ENCODE data around the gene HELZ. TPM values are rescaled to one million over a fixed set of nuclear protein-coding genes. Genes with fewer than 3 reads are reported as not detected.
"Not testable (repeated sequence)": the region's sequence is repeated elsewhere in the genome, so short reads cannot be mapped to it uniquely, and the experiment has no call there.

HELZ gene
- polyA plus RNA-seq, 2 of the 4 experiments (the other 2 are of a cell fraction), result 5.6 to 18.3 TPM

DNA sequence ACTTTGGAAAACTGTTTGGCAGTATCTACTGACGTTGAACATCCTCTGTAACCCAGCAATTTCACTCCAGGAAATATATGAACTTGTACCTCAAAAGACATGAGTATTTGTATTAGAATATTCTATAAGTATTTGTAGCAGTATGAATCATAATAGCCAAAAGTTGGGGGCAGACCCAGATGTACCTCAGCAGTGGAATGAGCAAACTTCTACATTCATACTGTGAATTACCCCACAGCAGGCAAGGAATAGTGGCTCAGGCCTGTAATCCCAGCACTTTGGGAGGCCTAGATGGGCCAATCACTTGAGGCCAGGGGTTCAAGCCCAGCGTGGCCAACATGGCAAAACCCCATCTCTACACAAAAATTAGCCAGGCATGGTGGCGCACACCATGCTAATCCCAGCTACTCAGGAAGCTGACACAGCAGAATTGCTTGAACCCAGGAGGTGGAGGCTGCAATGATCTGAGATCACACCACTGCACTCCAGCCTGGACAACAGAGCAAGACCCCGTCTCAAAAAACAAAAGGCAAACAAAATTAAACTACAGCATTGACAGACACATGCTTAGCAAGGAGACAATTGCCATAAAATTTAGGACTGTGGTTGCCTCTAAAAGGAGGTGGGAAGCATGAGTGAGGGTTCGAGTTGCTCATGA is 11.2 kb upstream of the HELZ start:
- no peak for TF ChIP-seq CBX8 (IDR thresholded peaks at IDR 0.05)
- TF ChIP-seq HOXB5 (CRISPR knock-in tag; IDR thresholded peaks at IDR 0.05), result no peak
- no peak for TF ChIP-seq HDAC2 (IDR thresholded peaks at IDR 0.05)
- TF ChIP-seq MAFK (IDR thresholded peaks at IDR 0.05; ENCODE audit: partially characterized antibody), result peak; percentile 79
- TF ChIP-seq RCOR1 (IDR thresholded peaks at IDR 0.05; ENCODE audit: low read depth, low read length), result no peak
- TF ChIP-seq, protein P1, sequence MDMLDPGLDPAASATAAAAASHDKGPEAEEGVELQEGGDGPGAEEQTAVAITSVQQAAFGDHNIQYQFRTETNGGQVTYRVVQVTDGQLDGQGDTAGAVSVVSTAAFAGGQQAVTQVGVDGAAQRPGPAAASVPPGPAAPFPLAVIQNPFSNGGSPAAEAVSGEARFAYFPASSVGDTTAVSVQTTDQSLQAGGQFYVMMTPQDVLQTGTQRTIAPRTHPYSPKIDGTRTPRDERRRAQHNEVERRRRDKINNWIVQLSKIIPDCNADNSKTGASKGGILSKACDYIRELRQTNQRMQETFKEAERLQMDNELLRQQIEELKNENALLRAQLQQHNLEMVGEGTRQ (IDR thresholded peaks at IDR 0.05), result no peak
- no peak for TF ChIP-seq ZC3H11A (IDR thresholded peaks at IDR 0.05)
- WGBS (ENCODE audit: missing lambda C conversion rate), result 71% methylated on average over 5 of the region's 5 CpGs
- CTCF ChIA-PET, result interaction anchor here (1.5 kb wide), 1 partner anchor 35 kb away, joined by 7 read pairs; no protein-coding TSS in a partner anchor

DNA sequence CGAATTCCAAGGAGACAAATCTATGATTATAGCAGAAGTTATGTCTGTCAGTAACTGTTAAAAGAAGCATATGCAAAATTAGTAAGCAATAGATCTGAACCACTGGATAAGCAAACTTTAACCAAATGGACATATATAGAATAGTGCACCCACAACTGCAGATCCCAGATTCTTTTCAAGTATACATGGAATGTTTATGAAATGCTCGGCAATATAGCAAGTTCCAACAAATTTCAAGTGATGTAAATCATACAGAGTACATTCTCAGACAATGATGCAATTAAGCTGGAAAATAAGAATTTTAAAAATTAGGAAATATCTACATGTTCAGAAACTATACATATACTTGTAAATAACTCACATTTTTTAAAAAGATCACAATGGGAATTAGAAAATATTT is 8.4 kb upstream of the HELZ start:
- no peak for TF ChIP-seq HOXA7 (CRISPR knock-in tag; IDR thresholded peaks at IDR 0.05)
- no peak for TF ChIP-seq HEYL (CRISPR knock-in tag; IDR thresholded peaks at IDR 0.05)
- TF ChIP-seq RCOR1 (IDR thresholded peaks at IDR 0.05; ENCODE audit: low read depth, low read length), result no peak
- no peak for TF ChIP-seq SREBF2 (IDR thresholded peaks at IDR 0.05)
- TF ChIP-seq CHD2 (IDR thresholded peaks at IDR 0.05; ENCODE audit: low read length, partially characterized antibody), result no peak
- no peak for TF ChIP-seq FOSL2 (IDR thresholded peaks at IDR 0.05)
- TF ChIP-seq FOSL2 (CRISPR knock-in tag; IDR thresholded peaks at IDR 0.05), result no peak
- no peak for TF ChIP-seq ZC3H11A (IDR thresholded peaks at IDR 0.05)
- TF ChIP-seq EP300 (IDR thresholded peaks at IDR 0.05), result no peak
- TF ChIP-seq GATA3 (IDR thresholded peaks at IDR 0.05; ENCODE audit: borderline replicate concordance), result no peak
- TF ChIP-seq CBX8 (IDR thresholded peaks at IDR 0.05), result no peak
- no peak for TF ChIP-seq POLR2A (IDR thresholded peaks at IDR 0.05; ENCODE audit: low read length)
- H3K4me3 ChIP-seq, result no peak overlapping the region
- FAIRE-seq (no peak), DNase-seq (ENCODE audit: low read depth in 1 of 2, low spot score in 1 of 2) (no peak), ATAC-seq (no peak)
- peaks cover 9% of the 10 kb centered on the region for H3K4me1 ChIP-seq
- H3K27ac ChIP-seq, result no peak overlapping the region; a peak in 1 of 6 replicates
- peak overlapping the region; percentile 13; the same call in 1 of the 3 replicates for H3K4me2 ChIP-seq
- 38% methylated on average over 2 of the region's 2 CpGs for WGBS (ENCODE audit: missing lambda C conversion rate)
- 0 out of 3 replicates have a peak, but pooled peaks cover 2% of the 10 kb centered on the region for H3K9me3 ChIP-seq
- ChIA-PET CTCF (interaction anchor here (0.6 to 1.3 kb wide), 2 partner anchors 9 to 90 kb away, joined by 3 read pairs; no protein-coding TSS in a partner anchor), POLR2A (interaction anchor here (0.6 kb wide), 2 partner anchors 12 to 268 kb away, joined by 4 to 6 read pairs; no protein-coding TSS in a partner anchor)

More for the DNA sequence above, 11.2 kb upstream of the HELZ start:
- ATAC-seq, result no peak
- Histone ChIP-seq H3K27ac (no peak overlapping the region), H3K4me2 (no peak overlapping the region), H3K4me1 (peaks cover 22% of the 10 kb centered on the region), H3K9me3 (0 out of 3 replicates have a peak, but pooled peaks cover 2% of the 10 kb centered on the region), H3K4me3 (no peak overlapping the region)
- no peak for FAIRE-seq
- DNase-seq (ENCODE audit: low read depth in 1 of 2, low spot score in 1 of 2), result no peak
- POLR2A ChIA-PET, result no interaction called here

DNA sequence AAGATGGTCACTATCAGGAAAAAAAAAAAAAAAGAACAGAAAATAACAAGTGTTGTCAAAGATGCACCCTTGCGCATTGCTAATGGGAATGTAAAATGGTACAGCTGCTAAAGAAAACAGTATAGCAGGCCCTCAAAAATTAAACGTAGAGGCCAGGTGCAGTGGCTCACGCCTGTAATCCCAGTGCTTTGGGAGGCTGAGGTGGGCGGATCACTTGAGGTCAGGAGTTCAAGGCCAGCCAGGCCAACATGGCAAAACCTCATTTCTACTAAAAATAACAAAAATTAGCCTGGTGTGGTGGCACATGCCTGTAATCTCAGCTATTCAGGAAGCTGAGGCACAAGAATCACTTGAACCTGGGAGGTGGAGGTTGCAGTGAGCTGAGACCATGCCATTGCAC is 6.6 kb upstream of the HELZ start:
- 85% methylated on average over 4 of the region's 4 CpGs for WGBS (ENCODE audit: missing lambda C conversion rate)
- FAIRE-seq; ATAC-seq; POLR2A ChIA-PET; DNase-seq (ENCODE audit: low read depth in 1 of 2, low spot score in 1 of 2); H3K9me3 ChIP-seq; H3K27ac ChIP-seq; H3K4me3 ChIP-seq; H3K4me2 ChIP-seq: not testable (repeated sequence)
- H3K4me1 ChIP-seq, result peaks cover 15% of the 10 kb centered on the region
- CTCF ChIA-PET, result interaction anchor here (1.0 to 1.2 kb wide), 2 partner anchors 21 to 30 kb away, joined by 3 read pairs; no protein-coding TSS in a partner anchor

DNA sequence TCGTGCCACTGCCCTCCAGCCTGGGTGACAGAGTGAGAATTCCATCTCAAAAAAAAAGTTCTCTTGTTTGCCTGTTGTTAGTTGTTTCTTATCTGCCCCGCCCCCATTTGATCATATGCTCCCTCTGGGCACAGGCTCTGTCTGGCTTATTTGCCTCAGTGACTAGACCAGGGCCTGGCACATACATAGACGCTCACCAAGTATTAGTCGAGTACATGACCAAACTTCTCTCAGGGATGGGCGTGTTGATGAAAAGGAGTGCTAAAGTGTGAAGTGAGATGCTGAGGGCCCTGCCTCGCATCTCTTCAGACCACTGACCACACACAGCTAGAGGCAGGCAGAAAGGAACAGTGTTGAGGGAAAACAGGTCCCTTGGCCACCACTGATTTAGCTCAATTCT is 3.3 kb upstream of the HELZ start:
- CTCF ChIA-PET, result interaction anchor here (1.0 to 1.1 kb wide), 3 partner anchors 9 to 27 kb away, joined by 3 to 5 read pairs (median 4); no protein-coding TSS in a partner anchor
- 85% methylated on average over 6 of the region's 6 CpGs for WGBS (ENCODE audit: missing lambda C conversion rate)
- Histone ChIP-seq H3K9me3 (no peaks in the 10 kb centered on the region), H3K4me2 (no peak overlapping the region), H3K4me3 (no peak overlapping the region), H3K4me1 (peaks cover 21% of the 10 kb centered on the region), H3K27ac (no peak overlapping the region)
- FAIRE-seq (no peak), ATAC-seq (no peak), DNase-seq (ENCODE audit: low read depth in 1 of 2, low spot score in 1 of 2) (no peak)
- POLR2A ChIA-PET, result no interaction called here
- TF ChIP-seq, protein P2, sequence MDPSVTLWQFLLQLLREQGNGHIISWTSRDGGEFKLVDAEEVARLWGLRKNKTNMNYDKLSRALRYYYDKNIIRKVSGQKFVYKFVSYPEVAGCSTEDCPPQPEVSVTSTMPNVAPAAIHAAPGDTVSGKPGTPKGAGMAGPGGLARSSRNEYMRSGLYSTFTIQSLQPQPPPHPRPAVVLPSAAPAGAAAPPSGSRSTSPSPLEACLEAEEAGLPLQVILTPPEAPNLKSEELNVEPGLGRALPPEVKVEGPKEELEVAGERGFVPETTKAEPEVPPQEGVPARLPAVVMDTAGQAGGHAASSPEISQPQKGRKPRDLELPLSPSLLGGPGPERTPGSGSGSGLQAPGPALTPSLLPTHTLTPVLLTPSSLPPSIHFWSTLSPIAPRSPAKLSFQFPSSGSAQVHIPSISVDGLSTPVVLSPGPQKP (IDR thresholded peaks at IDR 0.05; ENCODE audit: low read depth, low read length), result no peak
- TF ChIP-seq HOXB13 (CRISPR knock-in tag; IDR thresholded peaks at IDR 0.05; ENCODE audit: low read depth), result no peak
- TF ChIP-seq JUN (IDR thresholded peaks at IDR 0.05), result no peak
- no peak for TF ChIP-seq PHF8 (IDR thresholded peaks at IDR 0.05; ENCODE audit: borderline replicate concordance, low read depth)
- TF ChIP-seq NFE2L2 (conservative IDR thresholded peaks at IDR 0.05; ENCODE audit: low read length), result no peak
- TF ChIP-seq TP53 (CRISPR knock-in tag; IDR thresholded peaks at IDR 0.05), result no peak
- TF ChIP-seq, protein P3, sequence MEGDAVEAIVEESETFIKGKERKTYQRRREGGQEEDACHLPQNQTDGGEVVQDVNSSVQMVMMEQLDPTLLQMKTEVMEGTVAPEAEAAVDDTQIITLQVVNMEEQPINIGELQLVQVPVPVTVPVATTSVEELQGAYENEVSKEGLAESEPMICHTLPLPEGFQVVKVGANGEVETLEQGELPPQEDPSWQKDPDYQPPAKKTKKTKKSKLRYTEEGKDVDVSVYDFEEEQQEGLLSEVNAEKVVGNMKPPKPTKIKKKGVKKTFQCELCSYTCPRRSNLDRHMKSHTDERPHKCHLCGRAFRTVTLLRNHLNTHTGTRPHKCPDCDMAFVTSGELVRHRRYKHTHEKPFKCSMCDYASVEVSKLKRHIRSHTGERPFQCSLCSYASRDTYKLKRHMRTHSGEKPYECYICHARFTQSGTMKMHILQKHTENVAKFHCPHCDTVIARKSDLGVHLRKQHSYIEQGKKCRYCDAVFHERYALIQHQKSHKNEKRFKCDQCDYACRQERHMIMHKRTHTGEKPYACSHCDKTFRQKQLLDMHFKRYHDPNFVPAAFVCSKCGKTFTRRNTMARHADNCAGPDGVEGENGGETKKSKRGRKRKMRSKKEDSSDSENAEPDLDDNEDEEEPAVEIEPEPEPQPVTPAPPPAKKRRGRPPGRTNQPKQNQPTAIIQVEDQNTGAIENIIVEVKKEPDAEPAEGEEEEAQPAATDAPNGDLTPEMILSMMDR (IDR thresholded peaks at IDR 0.05), result no peak
- TF ChIP-seq, protein P1 (IDR thresholded peaks at IDR 0.05), result no peak
